Gastroesophageal sphincter (tissue), 3 donors: ENCODE results near the gene CRABP2.

ENCODE experiments used
- CTCF ChIP-seq, 4 experiments: fragments of 200-600 bp in 2 of 4; fragments of 450-650 bp in 2 of 4; sonication (generic) in 1 of 4; IDR thresholded peaks; one replicate each; pipeline ENCODE4 v1.5.1; 2017 to 2019; ENCODE audit warnings: antibody characterized with exemption in 4 of 4, mild to moderate bottlenecking in 2 of 4, moderate library complexity in 2 of 4
- EP300 ChIP-seq: sonication (generic); formaldehyde crosslinking; IDR thresholded peaks from one replicate; pipeline ENCODE4 v1.6.1; 2017; ENCODE audit warnings: antibody characterized with exemption, mild to moderate bottlenecking
- POLR2A ChIP-seq, 2 donors: fragments of 450-650 bp; IDR thresholded peaks; one replicate each; pipeline ENCODE4 v1.6.1; 2017; ENCODE audit warnings: antibody characterized with exemption in 2 of 2, mild to moderate bottlenecking in 2 of 2, moderate library complexity in 1 of 2

- TF ChIP-seq CTCF (IDR thresholded peaks at IDR 0.05) = no peak
- TF ChIP-seq EP300 = no peak
- no peak for TF ChIP-seq POLR2A (IDR thresholded peaks at IDR 0.05)
Observed at GRCh38 chr1:156721131-156721530, 15.7 kb upstream of the CRABP2 start.
